Measurements from ENCODE around the gene CADM4. TPM values are rescaled to one million over a fixed set of nuclear protein-coding genes. Genes with fewer than 3 reads are reported as not detected.

Gene CADM4
- total RNA-seq, 6 donors from 2014 or later, result 6.2 to 9.2 (median 7.8) TPM

DNA sequence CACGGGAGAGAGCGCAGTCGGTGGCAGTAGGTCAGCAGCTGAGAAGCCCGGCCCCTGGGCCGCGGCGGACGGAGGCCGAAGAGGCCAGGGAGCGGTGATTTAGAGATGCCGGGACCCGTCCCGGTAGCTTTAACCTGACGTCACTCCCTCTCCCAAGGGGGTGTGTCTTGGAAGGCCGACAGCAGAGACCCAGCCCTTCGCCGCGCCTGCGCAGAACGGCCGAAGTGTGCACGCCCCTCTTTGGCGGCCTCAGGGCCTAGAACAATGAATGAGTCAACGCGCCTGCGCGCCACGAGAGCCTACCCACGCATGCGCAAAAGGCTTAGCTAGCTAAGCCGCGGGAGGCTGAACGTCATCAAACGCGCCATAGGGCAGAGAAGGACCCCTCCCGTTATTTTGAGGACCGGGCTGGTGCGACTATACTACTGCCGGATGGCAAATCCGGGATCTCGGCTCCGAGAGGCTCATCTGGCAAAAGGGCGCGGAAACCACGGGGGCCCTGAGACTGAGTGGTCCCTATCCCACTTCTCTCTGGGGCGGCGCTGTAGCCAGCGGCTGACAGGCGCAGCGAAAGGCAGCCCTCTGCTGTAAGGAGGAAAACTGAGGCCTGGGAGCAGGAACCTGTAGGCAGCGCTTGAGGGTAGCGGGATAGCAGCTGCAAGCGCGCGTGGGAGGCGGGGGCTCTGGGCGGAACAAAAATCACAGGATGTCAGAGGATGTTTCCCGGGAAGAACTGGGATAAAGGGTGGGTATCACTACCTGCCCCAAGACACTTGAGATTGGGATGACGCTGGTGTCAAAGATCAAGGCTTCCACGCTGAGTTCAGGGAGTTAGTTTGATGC is 43.4 kb downstream of the CADM4 start, which contains the start of the genes IRGQ and ZNF576:
IRGQ (minus strand) TSS at position 136 of the 843 bp plus-strand sequence. CDS start 796 bp downstream, outside the sequence.
ZNF576 (plus strand) TSS at position 597 of the 843 bp plus-strand sequence. CDS start 514 bp downstream, outside the sequence.
- Histone ChIP-seq H3K9me3 (no peaks in the 10 kb centered on the region), H3K4me3 (peak within 1 kb of the TSS; percentile 55 to 75 (median 60)), H3K27me3 (no peaks in the 10 kb centered on the region), H3K4me1 (peaks cover 28 to 48% (median 36%) of the 10 kb centered on the region in 4 donors), H3K36me3 (peaks cover 19 to 51% (median 31%) of the 10 kb centered on the region in 4 donors), H3K27ac (peak within 1 kb of the TSS; percentile 93 to 98 (median 96))
- WGBS, 2 donors, result 0 to 1% methylated on average over 30 to 59 of the region's 60 CpGs
- DNase-seq (peak; percentile 100), ATAC-seq (ENCODE audit: low FRiP score in 2 of 2) (peak; percentile 94)
- peak; percentile 81 to 94 for TF ChIP-seq POLR2AphosphoS5 (IDR thresholded peaks at IDR 0.05)
- peak in 1 of 4 donors; percentile 76 for TF ChIP-seq EP300 (IDR thresholded peaks at IDR 0.05)
- TF ChIP-seq, protein P1, sequence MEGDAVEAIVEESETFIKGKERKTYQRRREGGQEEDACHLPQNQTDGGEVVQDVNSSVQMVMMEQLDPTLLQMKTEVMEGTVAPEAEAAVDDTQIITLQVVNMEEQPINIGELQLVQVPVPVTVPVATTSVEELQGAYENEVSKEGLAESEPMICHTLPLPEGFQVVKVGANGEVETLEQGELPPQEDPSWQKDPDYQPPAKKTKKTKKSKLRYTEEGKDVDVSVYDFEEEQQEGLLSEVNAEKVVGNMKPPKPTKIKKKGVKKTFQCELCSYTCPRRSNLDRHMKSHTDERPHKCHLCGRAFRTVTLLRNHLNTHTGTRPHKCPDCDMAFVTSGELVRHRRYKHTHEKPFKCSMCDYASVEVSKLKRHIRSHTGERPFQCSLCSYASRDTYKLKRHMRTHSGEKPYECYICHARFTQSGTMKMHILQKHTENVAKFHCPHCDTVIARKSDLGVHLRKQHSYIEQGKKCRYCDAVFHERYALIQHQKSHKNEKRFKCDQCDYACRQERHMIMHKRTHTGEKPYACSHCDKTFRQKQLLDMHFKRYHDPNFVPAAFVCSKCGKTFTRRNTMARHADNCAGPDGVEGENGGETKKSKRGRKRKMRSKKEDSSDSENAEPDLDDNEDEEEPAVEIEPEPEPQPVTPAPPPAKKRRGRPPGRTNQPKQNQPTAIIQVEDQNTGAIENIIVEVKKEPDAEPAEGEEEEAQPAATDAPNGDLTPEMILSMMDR (IDR thresholded peaks at IDR 0.05), result peak in 2 of 6 experiments; percentile 25 to 31
- peak in 3 of 4 donors; percentile 53 to 86 (median 85) for TF ChIP-seq POLR2A (IDR thresholded peaks at IDR 0.05)

DNA sequence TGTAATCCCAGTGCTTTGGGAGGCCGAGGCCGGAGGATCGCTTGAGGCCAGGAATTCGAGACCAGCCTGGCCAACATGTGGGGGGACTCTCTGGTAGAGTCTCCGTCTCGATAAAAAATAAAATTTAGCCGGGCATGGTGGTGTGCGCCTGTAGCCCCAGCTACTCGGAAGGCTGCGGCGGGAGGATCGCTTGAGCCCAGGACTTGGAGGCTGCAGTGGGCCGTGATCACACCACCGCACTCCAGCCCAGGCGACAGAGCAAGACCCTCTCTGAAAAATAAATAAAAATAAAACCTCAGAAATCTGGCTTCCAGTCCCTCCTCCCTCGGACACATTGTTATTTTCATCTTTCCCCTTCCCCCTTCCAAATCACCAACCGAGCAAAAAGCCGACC is 44.0 kb downstream of the CADM4 start:
- 0 to 2% methylated on average over 12 to 18 of the region's 18 CpGs for WGBS, 2 donors
- TF ChIP-seq POLR2A (IDR thresholded peaks at IDR 0.05), result peak in 1 of 4 donors; percentile 76
- TF ChIP-seq POLR2AphosphoS5 (IDR thresholded peaks at IDR 0.05), result no peak
- no peak for TF ChIP-seq EP300 (IDR thresholded peaks at IDR 0.05)
- Histone ChIP-seq H3K9me3 (no peaks in the 10 kb centered on the region), H3K36me3 (peaks cover 19 to 51% (median 34%) of the 10 kb centered on the region in 4 donors), H3K27ac (peak overlapping the region; percentile 93 to 98 (median 96)), H3K27me3 (no peaks in the 10 kb centered on the region), H3K4me1 (peaks cover 28 to 48% (median 36%) of the 10 kb centered on the region in 4 donors), H3K4me3 (peak overlapping the region; percentile 55 to 75 (median 60))
- DNase-seq (no peak), ATAC-seq (ENCODE audit: low FRiP score in 2 of 2) (peak; percentile 21 to 28)

DNA sequence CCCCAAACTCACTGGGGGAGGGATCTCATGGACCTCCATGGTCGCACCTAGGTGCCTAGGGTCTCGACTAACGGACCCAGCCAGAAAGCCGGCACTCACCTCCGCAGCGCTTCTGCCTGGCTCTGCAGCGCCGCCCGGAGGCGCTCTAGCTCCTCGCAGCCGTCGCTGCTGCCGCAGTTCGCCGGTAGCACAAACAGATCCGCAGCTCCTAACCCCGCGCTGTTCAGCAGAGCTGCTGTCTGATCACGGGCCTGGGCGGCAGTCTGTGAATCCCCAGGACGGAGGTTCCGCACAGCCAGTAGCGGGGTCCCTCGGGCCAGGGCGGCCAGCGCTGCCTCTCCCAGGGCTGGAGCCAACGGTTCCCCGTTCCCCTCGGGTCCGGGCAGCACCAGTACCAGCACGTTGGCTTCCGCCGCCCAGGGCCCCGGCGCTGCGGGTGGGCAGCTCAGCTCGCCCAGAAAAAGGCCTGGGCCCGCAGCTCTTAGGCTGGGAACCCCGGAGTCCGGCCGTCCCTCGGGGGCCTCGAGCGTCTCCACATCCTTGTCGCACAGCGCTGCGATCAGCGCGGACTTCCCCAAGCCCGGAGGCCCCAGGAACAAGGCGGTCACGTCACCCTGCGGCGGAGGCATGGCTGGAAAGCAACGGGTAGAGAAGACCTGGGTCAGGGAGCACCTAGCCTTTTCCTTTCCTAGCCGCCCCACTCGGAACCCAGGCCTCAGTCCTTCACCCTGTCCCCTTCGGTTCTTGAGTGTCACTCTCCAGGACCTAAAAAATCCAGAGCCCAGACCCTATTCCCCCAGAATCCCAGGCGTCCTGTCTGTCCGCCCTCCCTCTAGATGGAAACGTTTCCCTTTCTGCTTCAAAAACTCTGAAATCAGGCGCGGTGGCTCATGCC is 44.7 kb downstream of the CADM4 start:
- peak overlapping the region; percentile 93 to 98 (median 96) for H3K27ac ChIP-seq
- H3K27me3 ChIP-seq, result no peaks in the 10 kb centered on the region
- peak overlapping the region; percentile 55 to 75 (median 60) for H3K4me3 ChIP-seq
- H3K9me3 ChIP-seq, result no peaks in the 10 kb centered on the region
- 5 to 7% methylated on average over 13 to 48 of the region's 64 CpGs for WGBS, 2 donors
- ATAC-seq (ENCODE audit: low FRiP score in 2 of 2), result peak; percentile 45 to 49
- TF ChIP-seq POLR2AphosphoS5 (IDR thresholded peaks at IDR 0.05) (peak in 1 of 2 donors; percentile 4), POLR2A (IDR thresholded peaks at IDR 0.05) (peak in 1 of 4 donors; percentile 33), EP300 (IDR thresholded peaks at IDR 0.05) (no peak)
- TF ChIP-seq, protein P1 (IDR thresholded peaks at IDR 0.05), result peak; percentile 55 to 83 (median 76)
- H3K36me3 ChIP-seq, result peaks cover 15 to 51% (median 35%) of the 10 kb centered on the region in 4 donors
- peak; percentile 65 to 89 for DNase-seq
- H3K4me1 ChIP-seq, result peaks cover 28 to 48% (median 36%) of the 10 kb centered on the region in 4 donors

DNA sequence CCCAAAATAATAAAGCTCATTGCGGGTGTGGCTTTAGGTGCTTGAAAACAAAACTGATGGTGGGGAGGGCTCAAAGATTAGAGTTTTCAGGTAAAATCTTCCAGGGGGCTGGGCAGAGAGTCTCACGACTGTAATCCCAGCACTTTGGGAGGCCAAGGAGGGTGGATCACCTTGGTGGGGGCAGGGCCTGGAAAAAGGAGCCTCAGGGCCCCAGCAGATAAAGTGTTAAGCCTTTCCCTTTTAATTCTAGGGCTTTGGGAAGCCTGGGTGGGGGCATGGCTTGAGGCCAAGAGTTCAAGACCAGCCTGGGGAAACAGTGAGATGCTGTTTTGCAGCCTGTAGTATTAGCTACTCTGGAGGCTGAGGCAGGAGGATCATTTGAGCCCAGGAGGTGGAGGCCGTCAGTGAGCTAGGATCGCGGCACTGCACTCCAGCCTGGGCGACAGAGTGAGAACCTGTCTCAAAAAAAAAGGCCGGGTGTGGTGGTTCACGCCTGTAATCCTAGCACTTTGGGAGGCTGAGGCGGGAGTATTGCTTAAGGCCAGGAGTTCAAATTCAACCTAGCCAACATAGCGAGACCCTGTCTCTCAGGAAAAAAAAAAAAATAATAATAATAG is 45.5 kb downstream of the CADM4 start:
- peaks cover 28 to 48% (median 36%) of the 10 kb centered on the region in 4 donors for H3K4me1 ChIP-seq
- no peaks in the 10 kb centered on the region for H3K27me3 ChIP-seq
- H3K4me3 ChIP-seq, result peak overlapping the region in 3 of 4 donors; percentile 59 to 75 (median 62)
- H3K27ac ChIP-seq, result peak overlapping the region in 2 of 4 donors; percentile 93 to 97
- no peak for TF ChIP-seq POLR2AphosphoS5 (IDR thresholded peaks at IDR 0.05)
- TF ChIP-seq EP300 (IDR thresholded peaks at IDR 0.05), result no peak
- no peak for TF ChIP-seq POLR2A (IDR thresholded peaks at IDR 0.05)
- TF ChIP-seq, protein P1 (IDR thresholded peaks at IDR 0.05), result no peak
- no peak for DNase-seq
- peaks cover 14 to 49% (median 33%) of the 10 kb centered on the region in 4 donors for H3K36me3 ChIP-seq
- ATAC-seq (ENCODE audit: low FRiP score in 2 of 2), result no peak
- no peaks in the 10 kb centered on the region for H3K9me3 ChIP-seq
- WGBS, 2 donors, result 91 to 98% methylated on average over 10 of the region's 10 CpGs
